ENCODE results near the gene KCNH1.

Gene KCNH1

GRCh38 chr1:210629276-210629675 lies 504.7 kb downstream of the KCNH1 start:
- no peak for DNase-seq

- no peak for DNase-seq
Observed at GRCh38 chr1:210627755-210628154, 506.2 kb downstream of the KCNH1 start.
